ENCODE measurements around the gene RFPL3. TPM values are rescaled to one million over a fixed set of nuclear protein-coding genes. Genes with fewer than 3 reads are reported as not detected.

RFPL3 gene
- total RNA-seq, 1 experiment from 2014 or later = not detected

- no peak overlapping the region for H3K4me2 ChIP-seq (ENCODE audit: low read length)
- H3K4me3 ChIP-seq (ENCODE audit: low read length) = no peak overlapping the region
- ATAC-seq (no peak), DNase-seq (no peak)
- TF ChIP-seq EZH2phosphoT487 (IDR thresholded peaks at IDR 0.05; ENCODE audit: borderline replicate concordance, low read length) = no peak
- no peak for TF ChIP-seq EZH2 (IDR thresholded peaks at IDR 0.05; ENCODE audit: low read length, unreplicated experiment)
- TF ChIP-seq, protein P1, sequence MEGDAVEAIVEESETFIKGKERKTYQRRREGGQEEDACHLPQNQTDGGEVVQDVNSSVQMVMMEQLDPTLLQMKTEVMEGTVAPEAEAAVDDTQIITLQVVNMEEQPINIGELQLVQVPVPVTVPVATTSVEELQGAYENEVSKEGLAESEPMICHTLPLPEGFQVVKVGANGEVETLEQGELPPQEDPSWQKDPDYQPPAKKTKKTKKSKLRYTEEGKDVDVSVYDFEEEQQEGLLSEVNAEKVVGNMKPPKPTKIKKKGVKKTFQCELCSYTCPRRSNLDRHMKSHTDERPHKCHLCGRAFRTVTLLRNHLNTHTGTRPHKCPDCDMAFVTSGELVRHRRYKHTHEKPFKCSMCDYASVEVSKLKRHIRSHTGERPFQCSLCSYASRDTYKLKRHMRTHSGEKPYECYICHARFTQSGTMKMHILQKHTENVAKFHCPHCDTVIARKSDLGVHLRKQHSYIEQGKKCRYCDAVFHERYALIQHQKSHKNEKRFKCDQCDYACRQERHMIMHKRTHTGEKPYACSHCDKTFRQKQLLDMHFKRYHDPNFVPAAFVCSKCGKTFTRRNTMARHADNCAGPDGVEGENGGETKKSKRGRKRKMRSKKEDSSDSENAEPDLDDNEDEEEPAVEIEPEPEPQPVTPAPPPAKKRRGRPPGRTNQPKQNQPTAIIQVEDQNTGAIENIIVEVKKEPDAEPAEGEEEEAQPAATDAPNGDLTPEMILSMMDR (conservative IDR thresholded peaks at IDR 0.05; ENCODE audit: low read depth, low read length) = no peak
- no peaks in the 10 kb centered on the region for H3F3A ChIP-seq (ENCODE audit: low read length, unreplicated experiment)
- ChIA-PET POLR2A (ENCODE audit: unreplicated experiment) (no interaction called here), CTCF (no interaction called here)
- no TSS peak for BruUV-seq (replicated peaks)
- intact Hi-C loops (cut with micrococcal nuclease) = no loop called here
- no peaks in the 10 kb centered on the region for H3K79me2 ChIP-seq (ENCODE audit: low read length)
- no peaks in the 10 kb centered on the region for H4K20me1 ChIP-seq (ENCODE audit: low read length)
- H3K9me3 ChIP-seq (ENCODE audit: low read length) = no peaks in the 10 kb centered on the region
- H3K4me1 ChIP-seq (ENCODE audit: insufficient read depth, low read length) = no peaks in the 10 kb centered on the region
- no peak overlapping the region for H3K27ac ChIP-seq (ENCODE audit: low read length)
- H3K36me3 ChIP-seq (ENCODE audit: low read depth, low read length) = no peaks in the 10 kb centered on the region
- no peaks in the 10 kb centered on the region for H3K27me3 ChIP-seq (ENCODE audit: low read length)
- H3K9ac ChIP-seq (ENCODE audit: low read length) = no peak overlapping the region
- no peak overlapping the region for H2AFZ ChIP-seq (ENCODE audit: low read length)
- no peaks in the 10 kb centered on the region for H3K9me2 ChIP-seq (replicated peaks; ENCODE audit: low read length)
These were observed 29.1 kb upstream of the RFPL3 start for GRCh38 chr22:32328306-32329201.

DNA sequence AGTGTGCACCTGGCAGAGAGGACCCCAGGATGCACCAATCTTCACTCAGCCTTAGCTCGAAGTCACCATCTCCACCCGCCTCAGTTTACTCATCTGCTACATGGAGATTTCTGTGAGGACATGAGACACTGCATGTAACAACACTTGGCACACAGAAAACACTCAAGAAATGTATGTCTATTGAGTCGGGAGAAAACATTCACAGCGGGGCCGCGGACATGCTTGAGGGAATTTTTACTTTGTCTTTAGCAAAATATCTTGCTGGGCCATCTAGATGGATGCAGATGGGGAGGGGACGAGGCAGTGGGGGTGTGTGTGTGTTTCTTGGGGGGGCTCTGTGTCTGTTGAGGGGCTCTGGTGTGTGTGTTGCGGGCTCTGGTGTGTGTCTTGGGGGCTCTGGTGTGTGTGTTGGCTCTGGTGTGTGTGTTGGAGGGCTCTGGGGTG is 28.4 kb upstream of the RFPL3 start:
- Histone ChIP-seq H3K79me2 (ENCODE audit: low read length) (no peaks in the 10 kb centered on the region), H3K9ac (ENCODE audit: low read length) (no peak overlapping the region), H3K36me3 (ENCODE audit: low read depth, low read length) (no peaks in the 10 kb centered on the region), H3K27ac (ENCODE audit: low read length) (no peak overlapping the region), H3K9me3 (ENCODE audit: low read length) (no peaks in the 10 kb centered on the region), H3K4me2 (ENCODE audit: low read length) (no peak overlapping the region), H3K4me3 (ENCODE audit: low read length) (no peak overlapping the region), H3K4me1 (ENCODE audit: insufficient read depth, low read length) (no peaks in the 10 kb centered on the region), H3K9me2 (replicated peaks; ENCODE audit: low read length) (no peaks in the 10 kb centered on the region), H4K20me1 (ENCODE audit: low read length) (no peaks in the 10 kb centered on the region), H3K27me3 (ENCODE audit: low read length) (no peaks in the 10 kb centered on the region), H2AFZ (ENCODE audit: low read length) (no peak overlapping the region), H3F3A (ENCODE audit: low read length, unreplicated experiment) (no peaks in the 10 kb centered on the region)
- intact Hi-C loops (cut with micrococcal nuclease) = no loop called here
- ChIA-PET CTCF (no interaction called here), POLR2A (ENCODE audit: unreplicated experiment) (no interaction called here)
- ATAC-seq (no peak), DNase-seq (no peak)
- no TSS peak for BruUV-seq (replicated peaks)
- no peak for TF ChIP-seq EZH2 (IDR thresholded peaks at IDR 0.05; ENCODE audit: low read length, unreplicated experiment)
- TF ChIP-seq, protein P1 (conservative IDR thresholded peaks at IDR 0.05; ENCODE audit: low read depth, low read length) = no peak

- no peak overlapping the region for H3K9ac ChIP-seq (ENCODE audit: low read length)
- H2AFZ ChIP-seq (ENCODE audit: low read length) = no peak overlapping the region
- no peaks in the 10 kb centered on the region for H3K79me2 ChIP-seq (ENCODE audit: low read length)
- no peaks in the 10 kb centered on the region for H3F3A ChIP-seq (ENCODE audit: low read length, unreplicated experiment)
- H3K4me3 ChIP-seq (ENCODE audit: low read length) = no peak overlapping the region
- no peak overlapping the region for H3K27ac ChIP-seq (ENCODE audit: low read length)
- POLR2A ChIA-PET (ENCODE audit: unreplicated experiment) = interaction anchor here (0.6 kb wide), 1 partner anchor 461 kb away, joined by 3 read pairs; no protein-coding TSS in a partner anchor
- no peak for TF ChIP-seq EZH2 (IDR thresholded peaks at IDR 0.05; ENCODE audit: low read length, unreplicated experiment)
- TF ChIP-seq EZH2phosphoT487 (IDR thresholded peaks at IDR 0.05; ENCODE audit: borderline replicate concordance, low read length) = no peak
- TF ChIP-seq, protein P1 (conservative IDR thresholded peaks at IDR 0.05; ENCODE audit: low read depth, low read length) = no peak
- no peak for DNase-seq
- intact Hi-C loops (cut with micrococcal nuclease) = no loop called here
- no peaks in the 10 kb centered on the region for H3K4me1 ChIP-seq (ENCODE audit: insufficient read depth, low read length)
- CTCF ChIA-PET = no interaction called here
- H3K36me3 ChIP-seq (ENCODE audit: low read depth, low read length) = no peaks in the 10 kb centered on the region
- no peaks in the 10 kb centered on the region for H3K9me3 ChIP-seq (ENCODE audit: low read length)
- H3K4me2 ChIP-seq (ENCODE audit: low read length) = no peak overlapping the region
- BruUV-seq (replicated peaks) = no TSS peak
- no peak for ATAC-seq
- no peaks in the 10 kb centered on the region for H3K9me2 ChIP-seq (replicated peaks; ENCODE audit: low read length)
- no peaks in the 10 kb centered on the region for H3K27me3 ChIP-seq (ENCODE audit: low read length)
- H4K20me1 ChIP-seq (ENCODE audit: low read length) = no peaks in the 10 kb centered on the region
These were observed 26.3 kb upstream of the RFPL3 start for GRCh38 chr22:32331236-32331917.
